GM19035 (cell line): Measurements from ENCODE around the gene PDHX.
"Not testable (repeated sequence)": the region's sequence is repeated elsewhere in the genome, so short reads cannot be mapped to it uniquely, and the experiment has no call there.

Experiments used
- ATAC-seq: cut with Tn5 transposase; IDR thresholded peaks from one replicate; pipeline ENCODE4 v1.9.1; 2021; ENCODE audit not compliant: unreplicated experiment

Gene PDHX

GRCh38 chr11:34910817-34911216, 5.6 kb upstream of the PDHX start:
- ATAC-seq, result no peak

- ATAC-seq, result no peak
Measured at GRCh38 chr11:34911676-34912075, 4.7 kb upstream of the PDHX start.

GRCh38 chr11:34913556-34913955, 2.9 kb upstream of the PDHX start:
- not testable (repeated sequence) for ATAC-seq

GRCh38 chr11:34915136-34916014, 1.0 kb upstream of the PDHX start:
- peak; percentile 8 for ATAC-seq

- peak; percentile 29 for ATAC-seq
Measured at GRCh38 chr11:34916843-34917770, 689 bp downstream of the PDHX start.

GRCh38 chr11:34921156-34921555, 4.7 kb downstream of the PDHX start:
- ATAC-seq, result no peak

GRCh38 chr11:34924714-34925113, 8.3 kb downstream of the PDHX start:
- ATAC-seq, result no peak

GRCh38 chr11:34926101-34926830, 9.8 kb downstream of the PDHX start:
- no peak for ATAC-seq

- ATAC-seq, result no peak
Measured at GRCh38 chr11:34926831-34927132, 10.4 kb downstream of the PDHX start.

- ATAC-seq, result no peak
Measured at GRCh38 chr11:34928268-34928959, 12.0 kb downstream of the PDHX start.

GRCh38 chr11:34928960-34929680, 12.7 kb downstream of the PDHX start:
- no peak for ATAC-seq

- ATAC-seq, result no peak
Measured at GRCh38 chr11:34929794-34930763, 13.7 kb downstream of the PDHX start.

- no peak for ATAC-seq
Measured at GRCh38 chr11:34936945-34937629, 20.7 kb downstream of the PDHX start.

- ATAC-seq, result no peak
Measured at GRCh38 chr11:34938611-34939010, 22.2 kb downstream of the PDHX start.

GRCh38 chr11:34940026-34940677, 23.7 kb downstream of the PDHX start:
- ATAC-seq, result no peak

GRCh38 chr11:34941688-34942087, 25.3 kb downstream of the PDHX start:
- no peak for ATAC-seq

- no peak for ATAC-seq
Measured at GRCh38 chr11:34944692-34945091, 28.3 kb downstream of the PDHX start.

GRCh38 chr11:34948696-34949095, 32.3 kb downstream of the PDHX start:
- no peak for ATAC-seq
